Measurements from ENCODE around the gene RAPGEF4. TPM values are rescaled to one million over a fixed set of nuclear protein-coding genes. Genes with fewer than 3 reads are reported as not detected.

RAPGEF4 gene
- total and polyA plus RNA-seq, 2 donors (not counting 1 experiment from before 2014, with no cell fraction given): 0.22 to 0.30 TPM

GRCh38 chr2:172988728-172989127 lies 253.1 kb downstream of the RAPGEF4 start:
- no peak overlapping the region for H3K4me3 ChIP-seq (ENCODE audit: control extremely low read depth in 1 of 5, extremely low read depth in 1 of 5, insufficient read depth in 1 of 5, low read depth in 2 of 5, low read length in 4 of 5)
- intact Hi-C loops (cut with micrococcal nuclease): no loop called here
- no peak overlapping the region for H3K27ac ChIP-seq (ENCODE audit: low read length in 2 of 2)
- ChIA-PET CTCF (no interaction called here), POLR2A (no interaction called here)
- no peak for TF ChIP-seq CTCF (IDR thresholded peaks at IDR 0.05)
- no peak for TF ChIP-seq EZH2 (IDR thresholded peaks at IDR 0.05; ENCODE audit: borderline replicate concordance, insufficient read depth, low read depth, low read length, poor library complexity, severe bottlenecking)
- H3K9me3 ChIP-seq (ENCODE audit: control extremely low read depth in 1 of 3, control insufficient read depth in 2 of 3, insufficient read depth in 1 of 3, low read length in 2 of 3): no peaks in the 10 kb centered on the region
- no peaks in the 10 kb centered on the region for H3K4me1 Mint-ChIP-seq
- H3K36me3 ChIP-seq (replicated peaks in 1 of 2; ENCODE audit: control extremely low read depth in 1 of 2, control insufficient read depth in 1 of 2, extremely low read depth in 1 of 2, insufficient read depth in 2 of 2, low read length in 1 of 2): no peaks in the 10 kb centered on the region
- H4K20me1 ChIP-seq (ENCODE audit: control insufficient read depth, insufficient read depth, low read length, poor library complexity, severe bottlenecking): no peaks in the 10 kb centered on the region
- H3K4me2 ChIP-seq (replicated peaks; ENCODE audit: low read depth, low read length, poor library complexity, severe bottlenecking): no peak overlapping the region
- peaks cover 0 to 2% (median 0%) of the 10 kb centered on the region in 4 experiments for H3K27me3 ChIP-seq (replicated peaks in 1 of 4; ENCODE audit: control extremely low read depth in 1 of 4, control insufficient read depth in 3 of 4, insufficient read depth in 4 of 4, low read length in 3 of 4)
- no peak overlapping the region for H3K27ac Mint-ChIP-seq
- no peak overlapping the region for H3K4me3 Mint-ChIP-seq
- H2AFZ ChIP-seq (ENCODE audit: insufficient read depth, low read depth, low read length, poor library complexity, severe bottlenecking): no peak overlapping the region
- DNase-seq (no peak), ATAC-seq (ENCODE audit: low read depth) (no peak)
- no peaks in the 10 kb centered on the region for H3K79me2 ChIP-seq (ENCODE audit: control insufficient read depth, insufficient read depth, low read length)
- H3K9ac ChIP-seq (ENCODE audit: low read length): no peak overlapping the region
- 94% methylated on average over 6 of the region's 7 CpGs for WGBS (ENCODE audit: insufficient coverage)
- H3K4me1 ChIP-seq (ENCODE audit: control insufficient read depth in 2 of 2, insufficient read depth in 2 of 2, low read length in 2 of 2): no peaks in the 10 kb centered on the region
- no peaks in the 10 kb centered on the region for H3K9me3 Mint-ChIP-seq (ENCODE audit: insufficient read depth)
- peaks cover 6% of the 10 kb centered on the region for H3K27me3 Mint-ChIP-seq

GRCh38 chr2:172991031-172991430 lies 255.4 kb downstream of the RAPGEF4 start:
- CTCF ChIA-PET: interaction anchor here (0.5 kb wide), 1 partner anchor 175 kb away, joined by 3 read pairs; no protein-coding TSS in a partner anchor
- H3K27me3 ChIP-seq (replicated peaks in 1 of 4; ENCODE audit: control extremely low read depth in 1 of 4, control insufficient read depth in 3 of 4, insufficient read depth in 4 of 4, low read length in 3 of 4): peaks cover 0 to 2% (median 0%) of the 10 kb centered on the region in 4 experiments
- Mint-ChIP-seq H3K27ac (no peak overlapping the region), H3K9me3 (ENCODE audit: insufficient read depth) (no peaks in the 10 kb centered on the region), H3K4me1 (no peaks in the 10 kb centered on the region), H3K4me3 (no peak overlapping the region), H3K27me3 (peaks cover 6% of the 10 kb centered on the region)
- no peaks in the 10 kb centered on the region for H3K9me3 ChIP-seq (ENCODE audit: control extremely low read depth in 1 of 3, control insufficient read depth in 2 of 3, insufficient read depth in 1 of 3, low read length in 2 of 3)
- H3K4me1 ChIP-seq (ENCODE audit: control insufficient read depth in 2 of 2, insufficient read depth in 2 of 2, low read length in 2 of 2): no peaks in the 10 kb centered on the region
- no peak for TF ChIP-seq CTCF (IDR thresholded peaks at IDR 0.05)
- no peak for TF ChIP-seq EZH2 (IDR thresholded peaks at IDR 0.05; ENCODE audit: borderline replicate concordance, insufficient read depth, low read depth, low read length, poor library complexity, severe bottlenecking)
- H3K4me3 ChIP-seq (ENCODE audit: control extremely low read depth in 1 of 5, extremely low read depth in 1 of 5, insufficient read depth in 1 of 5, low read depth in 2 of 5, low read length in 4 of 5): no peak overlapping the region
- H2AFZ ChIP-seq (ENCODE audit: insufficient read depth, low read depth, low read length, poor library complexity, severe bottlenecking): no peak overlapping the region
- WGBS (ENCODE audit: insufficient coverage): 100% methylated on average over 2 of the region's 7 CpGs
- intact Hi-C loops (cut with micrococcal nuclease): no loop called here
- no peak overlapping the region for H3K9ac ChIP-seq (ENCODE audit: low read length)
- POLR2A ChIA-PET: no interaction called here
- H4K20me1 ChIP-seq (ENCODE audit: control insufficient read depth, insufficient read depth, low read length, poor library complexity, severe bottlenecking): no peaks in the 10 kb centered on the region
- no peaks in the 10 kb centered on the region for H3K79me2 ChIP-seq (ENCODE audit: control insufficient read depth, insufficient read depth, low read length)
- ATAC-seq (ENCODE audit: low read depth) (no peak), DNase-seq (no peak)
- no peak overlapping the region for H3K27ac ChIP-seq (ENCODE audit: low read length in 2 of 2)
- no peak overlapping the region for H3K4me2 ChIP-seq (replicated peaks; ENCODE audit: low read depth, low read length, poor library complexity, severe bottlenecking)
- H3K36me3 ChIP-seq (replicated peaks in 1 of 2; ENCODE audit: control extremely low read depth in 1 of 2, control insufficient read depth in 1 of 2, extremely low read depth in 1 of 2, insufficient read depth in 2 of 2, low read length in 1 of 2): no peaks in the 10 kb centered on the region

Measured in B cell (primary cell).